Hepatocyte (in vitro differentiated cells): ENCODE measurements around the gene SGTA.

ENCODE experiments used
- CTCF ChIP-seq: fragments of 200-600 bp; sonication (generic); IDR thresholded peaks from 2 replicates; pipeline ENCODE4 v1.5.1; 2016; ENCODE audit warnings: antibody characterized with exemption, mild to moderate bottlenecking; ENCODE audit not compliant: poor library complexity
- EZH2 ChIP-seq: fragments of 200-600 bp; sonication (generic); IDR thresholded peaks from 2 replicates; pipeline ENCODE4 v1.6.1; 2016; ENCODE audit warnings: antibody characterized with exemption, mild to moderate bottlenecking, borderline replicate concordance
- EZH2phosphoT487 ChIP-seq: fragments of 200-600 bp; sonication (generic); IDR thresholded peaks from one replicate; pipeline ENCODE4 v1.6.1; 2018; ENCODE audit warnings: antibody characterized with exemption, mild to moderate bottlenecking, low read depth, moderate library complexity; ENCODE audit not compliant: unreplicated experiment, severe bottlenecking

DNA sequence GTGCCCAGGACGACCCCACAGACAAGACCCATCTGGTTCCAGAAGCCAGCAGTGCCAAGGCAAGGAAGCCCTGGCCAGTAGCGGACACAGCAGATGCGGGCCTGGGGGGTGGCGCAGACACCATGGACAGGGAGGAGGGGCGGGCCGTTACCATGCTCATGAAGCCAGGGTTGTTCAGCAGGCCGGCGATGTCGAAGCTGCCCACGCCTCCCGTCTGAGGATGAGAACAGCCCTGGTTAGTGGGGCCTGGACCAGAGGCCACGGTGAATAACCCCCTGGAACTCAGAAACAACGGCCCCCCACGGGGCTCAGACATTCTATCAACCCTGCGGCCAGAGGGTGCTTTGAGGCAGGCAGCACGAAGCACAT, 21.8 kb downstream of the SGTA start:
- TF ChIP-seq CTCF: no peak
- no peak for TF ChIP-seq EZH2phosphoT487
- no peak for TF ChIP-seq EZH2
